ENCODE results near the gene TP53BP2. TPM values are rescaled to one million over a fixed set of nuclear protein-coding genes. Genes with fewer than 3 reads are reported as not detected.

TP53BP2 gene
- total and polyA plus RNA-seq, 12 donors = 5.9 to 25.3 (median 20.1) TPM

DNA sequence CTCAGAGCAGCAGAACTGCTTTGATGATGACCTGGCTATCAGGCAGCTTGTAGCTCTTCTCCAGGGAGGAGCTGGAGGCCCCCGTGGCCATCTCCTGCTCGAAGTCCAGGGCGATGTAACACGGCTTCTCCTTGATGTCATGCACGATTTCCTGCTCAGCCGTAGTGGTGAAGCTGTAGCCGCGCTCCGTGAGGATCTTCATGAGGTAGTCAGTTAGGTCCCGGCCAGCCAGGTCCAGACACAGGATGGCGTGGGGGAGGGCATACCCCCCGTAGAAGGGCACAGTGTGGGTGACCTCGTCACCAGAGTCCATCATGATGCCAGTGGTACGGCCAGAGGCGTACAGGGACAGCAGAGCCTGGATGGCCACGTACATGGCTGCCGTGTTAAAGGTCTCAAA lies 18.3 kb upstream of the TP53BP2 start:
- H3K27me3 ChIP-seq = peaks cover 0 to 6% (median 0%) of the 10 kb centered on the region in 7 donors
- WGBS, 2 donors = 92 to 95% methylated on average over 17 of the region's 17 CpGs
- no peaks in the 10 kb centered on the region for H3K4me1 ChIP-seq
- TF ChIP-seq, protein P1, sequence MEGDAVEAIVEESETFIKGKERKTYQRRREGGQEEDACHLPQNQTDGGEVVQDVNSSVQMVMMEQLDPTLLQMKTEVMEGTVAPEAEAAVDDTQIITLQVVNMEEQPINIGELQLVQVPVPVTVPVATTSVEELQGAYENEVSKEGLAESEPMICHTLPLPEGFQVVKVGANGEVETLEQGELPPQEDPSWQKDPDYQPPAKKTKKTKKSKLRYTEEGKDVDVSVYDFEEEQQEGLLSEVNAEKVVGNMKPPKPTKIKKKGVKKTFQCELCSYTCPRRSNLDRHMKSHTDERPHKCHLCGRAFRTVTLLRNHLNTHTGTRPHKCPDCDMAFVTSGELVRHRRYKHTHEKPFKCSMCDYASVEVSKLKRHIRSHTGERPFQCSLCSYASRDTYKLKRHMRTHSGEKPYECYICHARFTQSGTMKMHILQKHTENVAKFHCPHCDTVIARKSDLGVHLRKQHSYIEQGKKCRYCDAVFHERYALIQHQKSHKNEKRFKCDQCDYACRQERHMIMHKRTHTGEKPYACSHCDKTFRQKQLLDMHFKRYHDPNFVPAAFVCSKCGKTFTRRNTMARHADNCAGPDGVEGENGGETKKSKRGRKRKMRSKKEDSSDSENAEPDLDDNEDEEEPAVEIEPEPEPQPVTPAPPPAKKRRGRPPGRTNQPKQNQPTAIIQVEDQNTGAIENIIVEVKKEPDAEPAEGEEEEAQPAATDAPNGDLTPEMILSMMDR (IDR thresholded peaks at IDR 0.05) = no peak
- H3K36me3 ChIP-seq = no peaks in the 10 kb centered on the region
- no peak overlapping the region for H3K27ac ChIP-seq
- peaks cover 0 to 9% (median 0%) of the 10 kb centered on the region in 11 donors for H3K9me3 ChIP-seq
- intact Hi-C loops (cut with DNase I) = no loop called here
- DNase-seq (no peak), ATAC-seq (no peak)
- no peak overlapping the region for H3K4me3 ChIP-seq

DNA sequence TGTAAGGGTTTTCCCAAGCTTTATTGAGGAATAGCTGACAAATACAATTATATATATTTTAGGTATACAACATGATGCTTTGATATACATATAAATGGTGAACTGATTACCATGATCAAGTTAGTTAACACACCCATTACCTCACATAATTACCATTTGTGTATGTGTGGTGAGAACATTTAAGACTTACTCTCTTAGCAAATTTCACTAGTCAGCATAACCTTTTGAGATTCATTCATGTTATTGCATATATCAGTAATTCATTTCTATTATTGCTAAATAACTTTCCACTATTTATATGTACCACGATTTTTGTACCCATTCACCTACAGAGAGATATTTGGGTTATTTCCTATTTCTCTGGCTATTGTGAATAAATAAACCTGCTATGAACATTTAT lies 16.2 kb upstream of the TP53BP2 start:
- H3K9me3 ChIP-seq = peaks cover 0 to 9% (median 0%) of the 10 kb centered on the region in 11 donors
- no peaks in the 10 kb centered on the region for H3K36me3 ChIP-seq
- ATAC-seq (no peak), DNase-seq (no peak)
- WGBS, 2 donors = 82 to 88% methylated on average over 1 of the region's 1 CpG
- H3K4me1 ChIP-seq = no peaks in the 10 kb centered on the region
- intact Hi-C loops (cut with DNase I) = no loop called here
- H3K27ac ChIP-seq = no peak overlapping the region
- TF ChIP-seq, protein P1 (IDR thresholded peaks at IDR 0.05) = no peak
- no peak overlapping the region for H3K4me3 ChIP-seq
- H3K27me3 ChIP-seq = peaks cover 0 to 13% (median 0%) of the 10 kb centered on the region in 7 donors

DNA sequence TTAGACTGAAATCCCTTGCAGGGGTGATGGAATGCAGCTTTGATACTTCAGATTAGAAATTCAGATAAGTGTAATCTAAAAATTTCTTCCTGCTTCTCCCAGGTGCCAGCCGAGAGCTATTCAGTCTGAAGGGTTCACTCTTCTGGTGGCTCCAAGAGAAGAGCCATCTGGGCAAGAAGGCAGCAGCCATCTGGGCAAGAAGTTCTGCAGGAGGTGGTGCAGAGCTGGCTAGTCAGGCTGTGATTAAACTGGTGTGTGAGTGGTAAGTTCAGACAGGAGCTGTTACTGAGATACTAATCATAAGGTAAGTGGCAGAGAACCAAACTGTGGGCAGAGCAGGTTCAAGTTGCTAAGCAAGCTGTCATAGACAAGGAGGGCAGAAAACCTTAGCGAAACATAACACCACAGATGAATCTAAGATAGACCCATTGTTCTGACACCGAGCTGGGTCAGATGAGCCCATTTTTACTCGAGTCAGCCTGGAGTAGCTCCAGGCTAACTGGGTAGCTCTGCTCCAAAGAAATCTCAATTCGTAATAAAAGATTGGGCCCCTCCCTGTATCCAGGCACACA lies 14.4 kb upstream of the TP53BP2 start:
- TF ChIP-seq, protein P1 (IDR thresholded peaks at IDR 0.05) = no peak
- intact Hi-C loops (cut with DNase I) = no loop called here
- WGBS, 2 donors = 63 to 72% methylated on average over 5 of the region's 5 CpGs
- Histone ChIP-seq H3K36me3 (no peaks in the 10 kb centered on the region), H3K9me3 (peaks cover 0 to 5% (median 0%) of the 10 kb centered on the region in 11 donors), H3K27ac (no peak overlapping the region), H3K4me1 (no peaks in the 10 kb centered on the region), H3K27me3 (peaks cover 0 to 13% (median 0%) of the 10 kb centered on the region in 7 donors), H3K4me3 (no peak overlapping the region)
- ATAC-seq (no peak), DNase-seq (no peak)

DNA sequence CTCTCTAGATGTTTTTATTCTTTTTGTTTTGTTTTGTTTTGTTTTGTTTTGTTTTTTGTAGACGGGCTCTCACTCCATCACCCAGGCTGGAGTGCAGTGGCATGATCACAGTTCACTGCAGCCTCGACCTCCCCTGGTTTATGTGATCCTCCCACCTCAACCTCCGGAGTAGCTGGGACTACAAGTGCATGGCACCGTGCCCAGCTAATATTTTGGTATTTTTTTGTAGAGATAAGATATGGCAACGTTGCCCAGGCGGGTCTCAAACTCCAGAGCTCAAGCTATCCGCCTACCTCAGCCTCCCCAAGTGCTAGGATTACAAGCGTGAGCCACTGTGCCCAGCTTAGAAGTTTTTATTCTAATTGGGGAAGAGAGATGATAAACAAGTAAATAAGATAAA lies 13.3 kb upstream of the TP53BP2 start:
- H3K4me1 ChIP-seq = no peaks in the 10 kb centered on the region
- ATAC-seq (no peak), DNase-seq (no peak)
- no peaks in the 10 kb centered on the region for H3K36me3 ChIP-seq
- peaks cover 0 to 13% (median 0%) of the 10 kb centered on the region in 7 donors for H3K27me3 ChIP-seq
- TF ChIP-seq, protein P1 (IDR thresholded peaks at IDR 0.05) = no peak
- no peak overlapping the region for H3K4me3 ChIP-seq
- intact Hi-C loops (cut with DNase I) = no loop called here
- WGBS, 2 donors = 56 to 58% methylated on average over 8 of the region's 8 CpGs
- no peaks in the 10 kb centered on the region for H3K9me3 ChIP-seq
- H3K27ac ChIP-seq = no peak overlapping the region

Data from heart right ventricle (tissue), 16 donors.